Mesodermal cell (in vitro differentiated cells): ENCODE data around the gene TMEM115. TPM values are rescaled to one million over a fixed set of nuclear protein-coding genes. Genes with fewer than 3 reads are reported as not detected.

ENCODE experiments used
- H3K27ac ChIP-seq: 2 replicates; pipeline ENCODE4 v1.7.0; 2013; ENCODE audit warnings: mild to moderate bottlenecking, low read depth, low read length, moderate library complexity; ENCODE audit not compliant: severe bottlenecking
- H3K36me3 ChIP-seq: 2 replicates; pipeline ENCODE4 v1.7.1; 2013; ENCODE audit warnings: mild to moderate bottlenecking, low read length, moderate library complexity; ENCODE audit not compliant: control insufficient read depth, insufficient read depth
- H3K4me1 ChIP-seq: one replicate; pipeline ENCODE4 v1.7.1; 2013; ENCODE audit warnings: mild to moderate bottlenecking, low read length; ENCODE audit not compliant: insufficient read depth, control insufficient read depth, poor library complexity, severe bottlenecking
- H3K4me3 ChIP-seq: 2 replicates; pipeline ENCODE4 v1.7.0; 2013; ENCODE audit warnings: low read length, control low read depth, mild to moderate bottlenecking; ENCODE audit not compliant: insufficient read depth, poor library complexity, severe bottlenecking; ENCODE audit errors: extremely low read depth
- H3K9me3 ChIP-seq: 2 replicates; pipeline ENCODE4 v1.7.1; 2013; ENCODE audit warnings: mild to moderate bottlenecking, low read length, moderate library complexity; ENCODE audit not compliant: control insufficient read depth
- WGBS, 2 experiments: methylation state at CpG; one replicate each; pipeline ENCODE4 v1.1.5; 2013; ENCODE audit warnings: missing lambda C conversion rate in 2 of 2; ENCODE audit not compliant: insufficient coverage in 2 of 2; 5-methylcytosine and 5-hydroxymethylcytosine counted together
- polyA plus RNA-seq, 2 experiments: library from polyadenylated mRNA; stranded (reverse); fragments of 50-300 nt; gene quantifications; one replicate each; pipeline ENCODE4 v1.2.3, GENCODE V29; 2013

TMEM115 gene
- 35.4 TPM for polyA plus RNA-seq (2013, experiment 1 of 2)
- 29.5 TPM for polyA plus RNA-seq (2013, experiment 2 of 2)

GRCh38 chr3:50358911-50359759 is at the start of gene TMEM115:
TSS of gene TMEM115 (minus strand) at chr3:50359521. CDS start at chr3:50359063, 458 bp downstream.
- H3K36me3 ChIP-seq = peaks cover 40% of the 10 kb centered on the region
- H3K4me1 ChIP-seq = peaks cover 21% of the 10 kb centered on the region
- H3K27ac ChIP-seq = no peak within 1 kb of the TSS
- H3K9me3 ChIP-seq = no peaks in the 10 kb centered on the region
- WGBS, 2 experiments = 8 to 10% methylated on average over 53 to 60 of the region's 64 CpGs
- peak within 1 kb of the TSS; percentile 85 for H3K4me3 ChIP-seq

- Histone ChIP-seq H3K27ac (no peak overlapping the region), H3K36me3 (no peaks in the 10 kb centered on the region), H3K4me3 (no peak overlapping the region), H3K9me3 (no peaks in the 10 kb centered on the region), H3K4me1 (peaks cover 8% of the 10 kb centered on the region)
- 88 to 90% methylated on average over 12 to 14 of the region's 15 CpGs for WGBS, 2 experiments
Measured at GRCh38 chr3:50408443-50408944, 49.2 kb upstream of the TMEM115 start.

- Histone ChIP-seq H3K4me3 (no peak overlapping the region), H3K9me3 (no peaks in the 10 kb centered on the region), H3K4me1 (peaks cover 6% of the 10 kb centered on the region), H3K27ac (no peak overlapping the region), H3K36me3 (no peaks in the 10 kb centered on the region)
- WGBS, 2 experiments = 67 to 81% methylated on average over 1 of the region's 1 CpG
Measured at GRCh38 chr3:50406487-50406886, 47.2 kb upstream of the TMEM115 start.

GRCh38 chr3:50405249-50405648 is 45.9 kb upstream of the TMEM115 start:
- Histone ChIP-seq H3K27ac (no peak overlapping the region), H3K4me1 (no peaks in the 10 kb centered on the region), H3K9me3 (no peaks in the 10 kb centered on the region), H3K36me3 (no peaks in the 10 kb centered on the region), H3K4me3 (no peak overlapping the region)
- 29 to 30% methylated on average over 6 to 8 of the region's 8 CpGs for WGBS, 2 experiments

GRCh38 chr3:50401978-50402595 is 42.8 kb upstream of the TMEM115 start:
- Histone ChIP-seq H3K9me3 (no peaks in the 10 kb centered on the region), H3K36me3 (no peaks in the 10 kb centered on the region), H3K4me1 (no peaks in the 10 kb centered on the region), H3K27ac (no peak overlapping the region), H3K4me3 (no peak overlapping the region)
- 58 to 76% methylated on average over 5 of the region's 5 CpGs for WGBS, 2 experiments

- Histone ChIP-seq H3K4me1 (no peaks in the 10 kb centered on the region), H3K9me3 (no peaks in the 10 kb centered on the region), H3K4me3 (no peak overlapping the region), H3K27ac (no peak overlapping the region), H3K36me3 (no peaks in the 10 kb centered on the region)
- WGBS, 2 experiments = 90 to 92% methylated on average over 9 of the region's 10 CpGs
Measured at GRCh38 chr3:50396502-50396901, 37.2 kb upstream of the TMEM115 start.

GRCh38 chr3:50395070-50395860 is 35.9 kb upstream of the TMEM115 start:
- H3K4me3 ChIP-seq = no peak overlapping the region
- H3K36me3 ChIP-seq = no peaks in the 10 kb centered on the region
- WGBS, 2 experiments = 87 to 89% methylated on average over 9 to 10 of the region's 10 CpGs
- H3K27ac ChIP-seq = no peak overlapping the region
- H3K9me3 ChIP-seq = no peaks in the 10 kb centered on the region
- H3K4me1 ChIP-seq = no peaks in the 10 kb centered on the region

- 86 to 93% methylated on average over 5 of the region's 5 CpGs for WGBS, 2 experiments
- H3K4me1 ChIP-seq = peaks cover 8% of the 10 kb centered on the region
- no peak overlapping the region for H3K27ac ChIP-seq
- no peaks in the 10 kb centered on the region for H3K9me3 ChIP-seq
- H3K36me3 ChIP-seq = no peaks in the 10 kb centered on the region
- H3K4me3 ChIP-seq = no peak overlapping the region
Measured at GRCh38 chr3:50393061-50393460, 33.7 kb upstream of the TMEM115 start.

- no peak overlapping the region for H3K4me3 ChIP-seq
- 75 to 76% methylated on average over 4 to 5 of the region's 5 CpGs for WGBS, 2 experiments
Measured at GRCh38 chr3:50392101-50392715, 32.9 kb upstream of the TMEM115 start.

More at GRCh38 chr3:50392101-50392715, 32.9 kb upstream of the TMEM115 start:
- no peaks in the 10 kb centered on the region for H3K36me3 ChIP-seq
- H3K27ac ChIP-seq = no peak overlapping the region
- no peaks in the 10 kb centered on the region for H3K9me3 ChIP-seq
- peaks cover 8% of the 10 kb centered on the region for H3K4me1 ChIP-seq
